H1 (cell line): Measurements from ENCODE around the gene BABAM2. TPM values are rescaled to one million over a fixed set of nuclear protein-coding genes. Genes with fewer than 3 reads are reported as not detected.

Source experiments
- CTCF ChIA-PET: fragments of 300-600 bp; sonication (Branson Sonifier 250); formaldehyde crosslinking; loops from one replicate; lab custom pipeline; 2021; ENCODE audit not compliant: partially characterized antibody; lab: Charles Lee
- POLR2A ChIA-PET: fragments of 300-600 bp; sonication (Branson Sonifier 250); formaldehyde crosslinking; loops from one replicate; lab custom pipeline; 2021; ENCODE audit warnings: inconsistent platforms; ENCODE audit not compliant: partially characterized antibody; lab: Charles Lee
- DNase-seq, 2 experiments: peaks; one replicate each; pipeline versions ENCODE4 v3.0.0 to v3.0.0-alpha.2; 2010 to 2022; ENCODE audit warnings: low spot score in 2 of 2, low read depth in 1 of 2, mixed read lengths in 1 of 2
- FAIRE-seq: peaks from 2 replicates; lab custom pipeline; 2011; peaks lifted over from hg19 to GRCh38; lab: Jason Lieb, UNC
- H2AFZ ChIP-seq: 2 replicates; pipeline ENCODE4 v1.8.1; 2012; ENCODE audit warnings: low read length, inconsistent platforms
- H2AK5ac ChIP-seq: 2 replicates; pipeline ENCODE4 v1.6.1; 2013; ENCODE audit warnings: low read depth, low read length
- H2BK120ac ChIP-seq: replicated peaks from 2 replicates; pipeline ENCODE3; 2013; ENCODE audit warnings: low read depth, low read length, inconsistent platforms
- H2BK12ac ChIP-seq: 2 replicates; pipeline ENCODE4 v1.6.1; 2013; ENCODE audit warnings: low read depth, low read length
- H2BK15ac ChIP-seq: 2 replicates; pipeline ENCODE4 v1.6.1; 2013; ENCODE audit warnings: low read length
- H2BK20ac ChIP-seq: 2 replicates; pipeline ENCODE4 v1.6.1; 2013; ENCODE audit warnings: low read length
- H2BK5ac ChIP-seq: 2 replicates; pipeline ENCODE4 v1.6.1; 2013; ENCODE audit warnings: low read depth, low read length
- H3K14ac ChIP-seq: 2 replicates; pipeline ENCODE4 v1.6.1; 2013; ENCODE audit warnings: inconsistent platforms; ENCODE audit not compliant: insufficient read length
- H3K18ac ChIP-seq: 2 replicates; pipeline ENCODE4 v1.6.1; 2013; ENCODE audit warnings: low read length; ENCODE audit errors: extremely low read depth
- H3K23ac ChIP-seq: 2 replicates; pipeline ENCODE4 v1.6.1; 2013; ENCODE audit warnings: inconsistent platforms; ENCODE audit not compliant: insufficient read length
- H3K23me2 ChIP-seq: 2 replicates; pipeline ENCODE4 v1.6.1; 2013; ENCODE audit warnings: low read depth, low read length
- H3K27ac ChIP-seq: 2 replicates; pipeline ENCODE4 v1.6.1; 2011; ENCODE audit warnings: low read depth, low read length, inconsistent platforms
- H3K27me3 ChIP-seq, 4 experiments: replicated peaks in 1 of 4; 1 replicate in 1 of 4; 2 replicates in 3 of 4; pipeline versions ENCODE4 v1.6.1 to v1.8.1; 2011 to 2013; ENCODE audit warnings: low read length in 3 of 4, mild to moderate bottlenecking in 3 of 4, inconsistent platforms in 2 of 4, mixed read lengths in 2 of 4, moderate library complexity in 1 of 4; ENCODE audit not compliant: control insufficient read depth in 3 of 4, insufficient read depth in 3 of 4; ENCODE audit errors: extremely low read depth in 1 of 4
- H3K36me3 ChIP-seq, 4 experiments: 2 replicates each; pipeline versions ENCODE4 v1.6.1 to v1.8.1; 2011 to 2013; ENCODE audit warnings: mild to moderate bottlenecking in 4 of 4, low read length in 3 of 4, moderate library complexity in 2 of 4, control low read depth in 1 of 4, inconsistent platforms in 1 of 4; ENCODE audit not compliant: insufficient read depth in 4 of 4, control insufficient read depth in 2 of 4
- H3K4ac ChIP-seq: replicated peaks from 2 replicates; pipeline ENCODE3; 2013; ENCODE audit warnings: low read length, low read depth, mixed read lengths, inconsistent platforms; ENCODE audit not compliant: insufficient read length
- H3K4me1 ChIP-seq, 4 experiments: replicated peaks in 1 of 4; 1 replicate in 1 of 4; 2 replicates in 3 of 4; pipeline versions ENCODE4 v1.6.1 to v1.8.1; 2011 to 2013; ENCODE audit warnings: low read length in 3 of 4, inconsistent platforms in 2 of 4, mixed read lengths in 1 of 4; ENCODE audit not compliant: insufficient read depth in 4 of 4, control insufficient read depth in 3 of 4
- H3K4me2 ChIP-seq, 2 experiments: 2 replicates each; pipeline versions ENCODE4 v1.6.1 to v1.8.1; 2011 to 2013; ENCODE audit warnings: low read depth in 2 of 2, low read length in 2 of 2, control low read depth in 1 of 2, inconsistent platforms in 1 of 2, mild to moderate bottlenecking in 1 of 2; ENCODE audit not compliant: insufficient read depth in 1 of 2
- H3K4me3 ChIP-seq, 4 experiments: fragments of 200-600, 300-600 bp in 1 of 4; sonication (generic), shearing (Covaris generic), sonication (Bioruptor Twin) in 1 of 4; 2 replicates each; pipeline versions ENCODE4 v1.5.1 to v1.8.1; 2011 to 2016; ENCODE audit warnings: low read length in 4 of 4, low read depth in 3 of 4, control low read depth in 2 of 4, inconsistent platforms in 2 of 4, mild to moderate bottlenecking in 2 of 4, mixed read lengths in 1 of 4, moderate library complexity in 1 of 4; ENCODE audit not compliant: insufficient read depth in 2 of 4; ENCODE audit errors: extremely low read depth in 1 of 4
- H3K56ac ChIP-seq: replicated peaks from 2 replicates; pipeline ENCODE3; 2013; ENCODE audit warnings: low read depth, mild to moderate bottlenecking, mixed read lengths, low read length, inconsistent platforms; ENCODE audit not compliant: insufficient read length
- H3K79me1 ChIP-seq: 2 replicates; pipeline ENCODE4 v1.6.1; 2013; ENCODE audit warnings: low read depth, low read length, control low read depth
- H3K79me2 ChIP-seq, 2 experiments: 2 replicates each; pipeline versions ENCODE4 v1.6.1 to v1.8.1; 2012 to 2013; ENCODE audit warnings: low read length in 2 of 2, mild to moderate bottlenecking in 2 of 2, inconsistent platforms in 1 of 2; ENCODE audit not compliant: insufficient read depth in 2 of 2, control insufficient read depth in 1 of 2
- H3K9ac ChIP-seq, 4 experiments: replicated peaks in 1 of 4; 1 replicate in 1 of 4; 2 replicates in 3 of 4; pipeline versions ENCODE4 v1.6.1 to v1.8.1; 2011 to 2013; ENCODE audit warnings: low read depth in 3 of 4, low read length in 3 of 4, control low read depth in 2 of 4, mild to moderate bottlenecking in 2 of 4, moderate library complexity in 2 of 4, inconsistent platforms in 1 of 4; ENCODE audit errors: extremely low read depth in 1 of 4
- H3K9me3 ChIP-seq, 2 experiments: 2 replicates each; pipeline versions ENCODE4 v1.6.1 to v1.8.1; 2012 to 2013; ENCODE audit warnings: mild to moderate bottlenecking in 2 of 2, moderate library complexity in 2 of 2, control low read depth in 1 of 2, inconsistent platforms in 1 of 2, low read depth in 1 of 2, low read length in 1 of 2, mixed read lengths in 1 of 2; ENCODE audit not compliant: insufficient read depth in 2 of 2
- H4K20me1 ChIP-seq, 2 experiments: replicated peaks in 1 of 2; 2 replicates each; pipeline versions ENCODE3 to v1.8.1; 2011 to 2013; ENCODE audit warnings: inconsistent platforms in 2 of 2, low read length in 2 of 2, mild to moderate bottlenecking in 1 of 2; ENCODE audit not compliant: insufficient read depth in 2 of 2, control insufficient read depth in 1 of 2
- H4K5ac ChIP-seq: 2 replicates; pipeline ENCODE4 v1.6.1; 2013; ENCODE audit warnings: low read length, low read depth, mixed read lengths, inconsistent platforms; ENCODE audit not compliant: insufficient read length
- H4K8ac ChIP-seq: 2 replicates; pipeline ENCODE4 v1.8.0; 2013; ENCODE audit warnings: mild to moderate bottlenecking, moderate library complexity, low read length, inconsistent platforms; ENCODE audit not compliant: insufficient read depth; ENCODE audit errors: extremely low read depth
- H4K91ac ChIP-seq: replicated peaks from 2 replicates; pipeline ENCODE3; 2013; ENCODE audit warnings: low read length, mixed read lengths, inconsistent platforms; ENCODE audit not compliant: insufficient read length
- BRCA1 ChIP-seq: IDR thresholded peaks from 2 replicates; pipeline ENCODE4 v1.6.1; 2012; ENCODE audit warnings: low read depth, low read length, improper control_type of control experiment
- CBX8 ChIP-seq: fragments of 300-800, 300-1000 bp; sonication (generic); IDR thresholded peaks from 2 replicates; pipeline ENCODE4 v1.7.1; 2016; ENCODE audit warnings: low read depth, low read length, borderline replicate concordance
- CTCF ChIP-seq, 3 experiments: IDR thresholded peaks; 1 replicate in 2 of 3; 2 replicates in 1 of 3; pipeline versions ENCODE4 v1.5.1 to v1.6.1; 2011; ENCODE audit warnings: low read length in 3 of 3, mild to moderate bottlenecking in 3 of 3, inconsistent platforms in 2 of 3, low read depth in 1 of 3, moderate library complexity in 1 of 3; ENCODE audit not compliant: insufficient read depth in 1 of 3; ENCODE audit errors: control extremely low read depth in 1 of 3
- HDAC6 ChIP-seq: IDR thresholded peaks from one replicate; pipeline ENCODE4 v1.7.1; 2012; ENCODE audit warnings: low read depth, mild to moderate bottlenecking, inconsistent platforms, low read length, moderate library complexity
- PHF8 ChIP-seq: fragments of 200-600 bp; sonication (generic); conservative IDR thresholded peaks from 2 replicates; pipeline ENCODE4 v1.7.1; 2012; ENCODE audit warnings: low read depth, mild to moderate bottlenecking, inconsistent platforms, low read length, moderate library complexity
- RXRA ChIP-seq: IDR thresholded peaks from 2 replicates; pipeline ENCODE4 v1.6.1; 2011; ENCODE audit warnings: low read depth, mild to moderate bottlenecking, low read length, moderate library complexity; ENCODE audit not compliant: insufficient read depth
- SAP30 ChIP-seq: fragments of 300-600 bp; sonication (generic); IDR thresholded peaks from 2 replicates; pipeline ENCODE4 v1.7.1; 2012; ENCODE audit warnings: low read length, moderate library complexity, mild to moderate bottlenecking, inconsistent platforms; ENCODE audit not compliant: insufficient read depth, insufficient replicate concordance
- SUZ12 ChIP-seq: fragments of 200-600 bp; sonication (generic); IDR thresholded peaks from 2 replicates; pipeline ENCODE4 v1.6.1; 2012; ENCODE audit warnings: mild to moderate bottlenecking, inconsistent platforms, low read length, moderate library complexity, mixed read lengths
- TCF12 ChIP-seq: IDR thresholded peaks from 2 replicates; pipeline ENCODE4 v1.6.1; 2011; ENCODE audit warnings: low read depth, mild to moderate bottlenecking, low read length
- WGBS, 2 experiments: shearing (Covaris generic) in 1 of 2; methylation state at CpG; one replicate each; pipeline versions ENCODE4 v1.1.6 to v1.1.7; 2013 to 2015; ENCODE audit warnings: low lambda C conversion rate in 2 of 2, mixed read lengths in 2 of 2, inconsistent platforms in 1 of 2, low coverage in 1 of 2, missing lambda C conversion rate in 1 of 2; ENCODE audit not compliant: insufficient replicate concordance in 2 of 2, insufficient coverage in 1 of 2, insufficient read length in 1 of 2; ENCODE audit errors: extremely low coverage in 1 of 2, missing lambda C conversion rate in 1 of 2; 5-methylcytosine and 5-hydroxymethylcytosine counted together
- polyA plus RNA-seq, 7 experiments: library from polyadenylated mRNA; depleted of rRNA in 3 of 7; stranded (reverse) in 5 of 7; unstranded in 2 of 7; fragments of >200 nt in 5 of 7; fragments of 200-250 nt in 2 of 7; gene quantifications; 1 replicate in 5 of 7; 2 replicates in 1 of 7; 4 replicates in 1 of 7; pipeline versions ENCODE4 v1.2.1 to v1.2.3, GENCODE V29; 2011 to 2013; ENCODE audit warnings: missing spikeins in 2 of 7, mixed read lengths in 2 of 7
- total RNA-seq: library from RNA; stranded (reverse); fragmentation: NEBNext Ultra II Directional; extraction: Animal tissue kit (Norgen Biotek cat#: 25700); gene quantifications from 2 replicates; pipeline ENCODE4 v1.2.1, GENCODE V29; 2021

The BABAM2 gene
- total and polyA plus RNA-seq, 2 of the 8 experiments (the other 6 are each of a cell fraction or from before 2014, with no cell fraction given) = 15.8 to 20.9 TPM

DNA sequence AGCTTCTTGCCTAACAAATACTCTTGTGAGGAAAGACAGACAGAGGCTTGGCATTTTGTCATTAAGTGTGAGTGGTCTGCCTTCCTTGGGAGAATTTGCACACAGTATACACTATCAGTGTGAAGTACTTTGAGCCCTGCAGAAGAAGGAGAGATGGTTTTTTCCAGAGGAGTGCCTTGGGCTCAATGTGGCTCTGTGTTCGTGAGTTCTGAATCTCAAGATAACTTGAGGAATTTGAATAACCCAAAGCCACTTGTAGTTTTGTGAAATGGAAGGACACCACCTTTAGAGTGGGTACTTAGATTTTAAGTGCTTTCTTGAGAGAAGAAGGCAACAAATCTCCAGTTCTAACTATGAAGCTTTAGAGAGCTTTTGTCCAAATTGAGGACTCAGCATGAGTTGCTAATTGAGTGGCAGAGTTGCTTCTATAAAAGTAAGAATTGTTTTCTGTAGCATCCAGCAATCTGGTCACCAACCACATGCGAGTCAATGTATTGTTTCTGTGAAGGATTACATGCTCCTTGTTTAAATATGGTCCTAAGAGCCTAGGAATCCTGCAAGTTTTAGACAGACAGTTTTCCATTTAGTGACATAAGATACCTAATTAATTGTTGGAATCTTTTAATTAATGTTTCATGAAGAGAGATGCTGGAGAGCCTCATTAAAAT, 68.3 kb downstream of the BABAM2 start:
- CTCF ChIA-PET = no interaction called here
- H3K14ac ChIP-seq = no peak overlapping the region

More for the DNA sequence above, 68.3 kb downstream of the BABAM2 start:
- no peaks in the 10 kb centered on the region for H3K9me3 ChIP-seq
- H3K4me3 ChIP-seq = no peak overlapping the region
- no peaks in the 10 kb centered on the region for H3K23me2 ChIP-seq
- WGBS, 2 experiments = 93% methylated on average over 2 of the region's 2 CpGs; no CpG with 5 or more reads in 1 of the 2 experiments
- DNase-seq (no peak), FAIRE-seq (no peak)
- POLR2A ChIA-PET = no interaction called here
- H3K18ac ChIP-seq = no peak overlapping the region
- no peak overlapping the region for H4K5ac ChIP-seq
- TF ChIP-seq TCF12 (no peak), SUZ12 (no peak), CBX8 (no peak), CTCF (IDR thresholded peaks at IDR 0.05; ENCODE audit: control extremely low read depth in 1 of 3, insufficient read depth in 1 of 3, low read depth in 1 of 3, low read length in 3 of 3) (no peak), BRCA1 (no peak), RXRA (no peak), SAP30 (no peak), PHF8 (no peak), HDAC6 (no peak)
- no peak overlapping the region for H2BK120ac ChIP-seq
- no peak overlapping the region for H2AFZ ChIP-seq
- no peak overlapping the region for H2BK5ac ChIP-seq
- no peak overlapping the region for H2BK20ac ChIP-seq
- H3K9ac ChIP-seq = no peak overlapping the region
- no peak overlapping the region for H4K91ac ChIP-seq
- H3K4me1 ChIP-seq = no peaks in the 10 kb centered on the region
- no peak overlapping the region for H2BK15ac ChIP-seq
- H3K36me3 ChIP-seq = no peaks in the 10 kb centered on the region
- H3K27me3 ChIP-seq = no peaks in the 10 kb centered on the region
- H2BK12ac ChIP-seq = no peak overlapping the region
- no peak overlapping the region for H4K8ac ChIP-seq
- H3K27ac ChIP-seq = no peak overlapping the region
- H3K79me1 ChIP-seq = no peaks in the 10 kb centered on the region
- H3K56ac ChIP-seq = no peak overlapping the region
- H4K20me1 ChIP-seq = no peaks in the 10 kb centered on the region
- H3K23ac ChIP-seq = no peak overlapping the region
- no peak overlapping the region for H3K4ac ChIP-seq
- H3K4me2 ChIP-seq = no peak overlapping the region
- H3K79me2 ChIP-seq = 0 out of 4 replicates have a peak, but pooled peaks cover 0 to 2% of the 10 kb centered on the region in 2 experiments
- H2AK5ac ChIP-seq = no peak overlapping the region
